Kidney epithelial cell (primary cell): ENCODE measurements around the gene RNF225. TPM values are rescaled to one million over a fixed set of nuclear protein-coding genes. Genes with fewer than 3 reads are reported as not detected.
A peak's percentile ranks its signal among the peaks of the same experiment; 100 is the strongest.
"Not testable (repeated sequence)": the region's sequence is repeated elsewhere in the genome, so short reads cannot be mapped to it uniquely, and the experiment has no call there.

Experiments
- DNase-seq: peaks from one replicate; pipeline ENCODE4 v3.0.0-alpha.2; 2010; ENCODE audit warnings: low read depth
- H3K27me3 ChIP-seq: 2 replicates; pipeline ENCODE4 v1.6.0; 2011; ENCODE audit warnings: low read length; ENCODE audit not compliant: control insufficient read depth, insufficient read depth
- H3K36me3 ChIP-seq: 2 replicates; pipeline ENCODE4 v1.5.1; 2011; ENCODE audit warnings: low read length; ENCODE audit not compliant: control insufficient read depth, insufficient read depth
- H3K4me3 ChIP-seq: 2 replicates; pipeline ENCODE4 v1.5.1; 2011; ENCODE audit warnings: low read depth, mild to moderate bottlenecking, control low read depth, low read length
- CTCF ChIP-seq: IDR thresholded peaks from 2 replicates; pipeline ENCODE4 v1.5.1; 2011; ENCODE audit warnings: mild to moderate bottlenecking, moderate library complexity, low read length, control low read depth, inconsistent platforms; ENCODE audit not compliant: insufficient read depth, poor library complexity, severe bottlenecking
- total RNA-seq: library from RNA; depleted of rRNA; stranded (reverse); fragments of >200 nt; gene quantifications from 2 replicates; pipeline ENCODE4 v1.2.3, GENCODE V29; 2015

Gene RNF225
- total RNA-seq, 1 donor from 2014 or later = not detected

DNA sequence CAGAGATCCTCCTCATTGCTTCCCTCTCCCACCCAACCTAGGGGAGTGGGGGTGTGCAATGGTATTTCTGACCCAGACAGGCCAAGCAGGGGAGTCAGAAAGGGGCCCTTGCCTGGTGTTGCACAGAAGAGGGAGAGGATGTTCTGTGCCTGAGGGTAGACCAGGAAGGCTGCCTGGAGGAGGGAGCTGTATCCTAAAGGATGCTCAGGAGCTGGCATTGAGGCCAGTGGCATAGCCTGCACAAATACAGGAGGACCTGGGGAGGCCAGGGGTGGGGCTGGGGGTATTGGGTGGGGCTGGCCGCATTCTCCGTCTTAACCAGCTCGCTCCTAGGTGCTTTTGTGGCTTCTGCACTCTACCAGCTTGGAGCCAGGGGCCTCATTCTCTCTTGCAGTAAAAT is 4.4 kb downstream of the RNF225 start:
- H3K4me3 ChIP-seq = no peak overlapping the region
- DNase-seq = no peak
- TF ChIP-seq CTCF = no peak
- H3K27me3 ChIP-seq = peaks cover 22% of the 10 kb centered on the region
- H3K36me3 ChIP-seq = peaks cover under 1% of the 10 kb centered on the region

- Histone ChIP-seq H3K36me3 (no peaks in the 10 kb centered on the region), H3K27me3 (peaks cover 20% of the 10 kb centered on the region), H3K4me3 (peak overlapping the region; percentile 60)
- TF ChIP-seq CTCF = no peak
- DNase-seq = no peak
Observed at GRCh38 chr19:58400316-58400915, 5.0 kb downstream of the RNF225 start.

- Histone ChIP-seq H3K4me3 (peak overlapping the region; percentile 85), H3K36me3 (no peaks in the 10 kb centered on the region), H3K27me3 (peaks cover 13% of the 10 kb centered on the region)
- peak; percentile 3 for TF ChIP-seq CTCF
- DNase-seq = peak; percentile 93
Observed at GRCh38 chr19:58400916-58401839, 5.7 kb downstream of the RNF225 start.

DNA sequence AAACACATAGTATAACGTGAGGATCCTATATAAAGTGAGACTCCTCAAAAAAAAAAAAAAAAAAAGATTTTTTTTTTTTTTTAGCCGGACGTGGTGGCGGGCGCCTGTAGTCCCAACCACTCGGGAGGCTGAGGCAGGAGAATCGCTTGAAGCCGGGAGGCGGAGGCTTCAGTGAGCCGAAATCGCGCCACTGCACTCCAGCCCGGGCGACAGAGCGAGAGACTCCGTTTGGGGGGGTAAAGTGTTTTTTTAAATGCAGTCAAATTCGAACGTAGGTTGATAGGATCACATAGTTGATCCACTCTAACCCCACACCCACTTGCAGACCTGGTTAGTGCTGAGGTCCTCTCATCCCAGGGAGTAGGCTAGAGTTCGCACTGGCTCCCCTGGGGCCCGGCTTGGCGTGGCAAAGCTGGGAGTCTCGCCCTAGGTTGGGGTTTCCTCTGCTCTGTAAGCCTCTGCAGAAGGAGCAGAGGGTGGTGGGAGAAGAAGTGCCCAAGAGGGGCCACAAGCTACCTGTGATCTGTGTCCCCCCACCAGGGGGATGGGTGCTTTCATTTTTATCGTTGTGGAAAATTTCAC is 6.5 kb downstream of the RNF225 start:
- DNase-seq = no peak
- peak overlapping the region; percentile 85 for H3K4me3 ChIP-seq
- peaks cover 8% of the 10 kb centered on the region for H3K27me3 ChIP-seq
- TF ChIP-seq CTCF = no peak
- no peaks in the 10 kb centered on the region for H3K36me3 ChIP-seq

GRCh38 chr19:58403920-58404478 is 8.5 kb downstream of the RNF225 start:
- H3K27me3 ChIP-seq, H3K36me3 ChIP-seq, H3K4me3 ChIP-seq, DNase-seq: not testable (repeated sequence)

DNA sequence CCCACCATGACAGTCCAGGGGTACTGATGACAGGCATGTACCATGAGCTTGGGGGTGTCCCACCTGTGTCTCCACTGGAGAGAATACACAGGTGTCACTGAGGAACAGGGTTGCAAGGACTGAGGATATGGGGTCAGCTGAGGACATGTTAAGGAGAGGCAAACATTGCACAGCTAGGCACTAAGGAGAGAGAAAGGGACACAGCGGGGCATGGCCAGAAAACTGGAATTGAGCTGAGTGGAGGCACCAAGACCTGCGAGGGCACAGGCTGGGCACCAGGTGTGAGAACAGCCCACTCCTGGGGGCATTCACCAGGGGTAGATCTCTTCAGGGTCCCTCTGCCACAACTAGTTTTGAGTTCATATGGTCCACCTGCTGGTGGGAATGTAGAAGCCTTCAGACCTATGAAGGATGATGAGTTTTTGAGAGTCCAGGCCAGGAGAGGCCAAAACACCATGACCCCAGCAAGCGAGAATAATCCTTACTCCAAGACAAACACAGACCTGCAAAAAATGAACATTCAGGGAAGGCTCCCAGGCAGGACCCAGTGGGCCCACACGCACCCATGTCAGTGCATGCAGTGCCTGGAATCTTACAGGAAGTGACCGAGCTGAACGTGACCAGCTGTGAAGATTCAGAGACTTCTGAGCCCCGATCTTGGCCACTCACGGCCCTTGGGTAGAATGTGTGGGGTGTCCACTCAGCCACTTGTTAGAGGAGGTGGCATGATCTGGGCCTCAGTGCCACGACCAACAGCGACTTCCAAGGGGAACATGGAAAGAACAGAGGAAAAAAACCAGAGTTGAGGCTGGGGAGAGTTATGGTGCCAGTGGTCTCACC is 11.6 kb downstream of the RNF225 start:
- no peak for DNase-seq
- TF ChIP-seq CTCF = peak; percentile 39
- Histone ChIP-seq H3K36me3 (no peaks in the 10 kb centered on the region), H3K4me3 (peak overlapping the region; percentile 86), H3K27me3 (no peaks in the 10 kb centered on the region)
